ENCODE data around the gene MLLT1.

The MLLT1 gene

DNA sequence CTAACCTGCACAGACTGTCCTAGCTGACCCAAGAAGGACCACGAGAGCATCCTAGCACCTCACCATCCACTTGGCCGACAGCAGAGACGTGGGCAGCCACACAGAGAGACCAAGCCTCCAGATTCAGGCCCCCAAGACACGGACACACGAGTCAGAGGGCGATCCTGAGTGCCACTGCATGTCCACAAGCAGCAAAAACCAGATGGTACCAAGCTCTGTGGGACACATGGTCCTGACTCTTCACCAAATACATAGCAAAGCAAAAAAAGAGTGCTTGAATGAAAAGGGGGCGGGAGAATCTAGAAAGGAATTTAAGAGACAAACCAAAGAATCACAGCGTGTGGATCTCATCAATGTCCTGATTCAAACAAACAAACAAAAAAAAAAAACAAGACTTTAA is 45.2 kb downstream of the MLLT1 start:
- TF ChIP-seq SIN3A (IDR thresholded peaks at IDR 0.05; ENCODE audit: borderline replicate concordance, insufficient read depth, low read length) (no peak), TAF1 (IDR thresholded peaks at IDR 0.05; ENCODE audit: borderline replicate concordance, insufficient read depth, low read length) (no peak), FOXP2 (optimal IDR thresholded peaks at IDR 0.05; ENCODE audit: borderline replicate concordance, extremely low read depth, extremely low read length, insufficient read depth) (no peak), POLR2AphosphoS5 (IDR thresholded peaks at IDR 0.05; ENCODE audit: low read depth, low read length) (no peak)
- TF ChIP-seq, protein P1, sequence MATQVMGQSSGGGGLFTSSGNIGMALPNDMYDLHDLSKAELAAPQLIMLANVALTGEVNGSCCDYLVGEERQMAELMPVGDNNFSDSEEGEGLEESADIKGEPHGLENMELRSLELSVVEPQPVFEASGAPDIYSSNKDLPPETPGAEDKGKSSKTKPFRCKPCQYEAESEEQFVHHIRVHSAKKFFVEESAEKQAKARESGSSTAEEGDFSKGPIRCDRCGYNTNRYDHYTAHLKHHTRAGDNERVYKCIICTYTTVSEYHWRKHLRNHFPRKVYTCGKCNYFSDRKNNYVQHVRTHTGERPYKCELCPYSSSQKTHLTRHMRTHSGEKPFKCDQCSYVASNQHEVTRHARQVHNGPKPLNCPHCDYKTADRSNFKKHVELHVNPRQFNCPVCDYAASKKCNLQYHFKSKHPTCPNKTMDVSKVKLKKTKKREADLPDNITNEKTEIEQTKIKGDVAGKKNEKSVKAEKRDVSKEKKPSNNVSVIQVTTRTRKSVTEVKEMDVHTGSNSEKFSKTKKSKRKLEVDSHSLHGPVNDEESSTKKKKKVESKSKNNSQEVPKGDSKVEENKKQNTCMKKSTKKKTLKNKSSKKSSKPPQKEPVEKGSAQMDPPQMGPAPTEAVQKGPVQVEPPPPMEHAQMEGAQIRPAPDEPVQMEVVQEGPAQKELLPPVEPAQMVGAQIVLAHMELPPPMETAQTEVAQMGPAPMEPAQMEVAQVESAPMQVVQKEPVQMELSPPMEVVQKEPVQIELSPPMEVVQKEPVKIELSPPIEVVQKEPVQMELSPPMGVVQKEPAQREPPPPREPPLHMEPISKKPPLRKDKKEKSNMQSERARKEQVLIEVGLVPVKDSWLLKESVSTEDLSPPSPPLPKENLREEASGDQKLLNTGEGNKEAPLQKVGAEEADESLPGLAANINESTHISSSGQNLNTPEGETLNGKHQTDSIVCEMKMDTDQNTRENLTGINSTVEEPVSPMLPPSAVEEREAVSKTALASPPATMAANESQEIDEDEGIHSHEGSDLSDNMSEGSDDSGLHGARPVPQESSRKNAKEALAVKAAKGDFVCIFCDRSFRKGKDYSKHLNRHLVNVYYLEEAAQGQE (IDR thresholded peaks at IDR 0.05; ENCODE audit: insufficient read depth in 1 of 2, low read depth in 2 of 2, low read length in 2 of 2): no peak

DNA sequence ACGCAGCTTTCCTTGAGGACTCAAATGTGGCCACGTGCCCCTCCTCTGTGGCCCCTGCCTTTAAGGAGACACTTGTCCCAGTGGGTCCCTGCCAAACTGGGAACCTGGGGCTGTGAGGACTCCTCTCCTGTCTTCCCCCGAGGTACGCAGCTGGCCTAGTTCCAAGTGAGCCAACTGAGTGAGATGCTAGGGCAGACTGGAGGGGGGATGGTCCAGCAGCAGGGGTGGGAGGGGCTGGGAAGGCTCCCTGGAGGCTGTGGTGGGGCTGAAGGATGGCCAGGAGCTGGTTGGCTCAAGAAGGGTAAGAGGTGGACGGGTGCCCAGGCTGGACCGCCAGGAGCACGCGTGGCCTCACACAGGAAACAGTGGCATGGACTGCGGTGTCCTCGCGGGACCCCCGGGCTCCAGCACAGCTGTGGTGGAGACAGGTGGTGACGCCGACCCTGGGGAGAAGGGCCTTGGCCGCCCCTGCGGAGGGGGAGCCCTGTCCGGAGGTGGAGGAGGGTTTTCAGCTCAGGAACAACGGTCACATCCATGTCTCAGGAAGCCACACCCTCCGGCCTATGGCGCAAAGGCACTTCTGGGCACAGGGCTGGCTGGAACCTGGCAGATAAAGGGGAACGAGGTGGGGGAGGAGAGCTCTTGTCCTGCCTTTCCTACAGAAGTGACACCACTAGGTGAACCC is 45.8 kb downstream of the MLLT1 start:
- TF ChIP-seq POLR2AphosphoS5 (IDR thresholded peaks at IDR 0.05; ENCODE audit: low read depth, low read length) (no peak), TAF1 (IDR thresholded peaks at IDR 0.05; ENCODE audit: borderline replicate concordance, insufficient read depth, low read length) (no peak), SIN3A (IDR thresholded peaks at IDR 0.05; ENCODE audit: borderline replicate concordance, insufficient read depth, low read length) (no peak), FOXP2 (optimal IDR thresholded peaks at IDR 0.05; ENCODE audit: borderline replicate concordance, extremely low read depth, extremely low read length, insufficient read depth) (no peak)
- TF ChIP-seq, protein P1 (IDR thresholded peaks at IDR 0.05; ENCODE audit: insufficient read depth in 1 of 2, low read depth in 2 of 2, low read length in 2 of 2): no peak

DNA sequence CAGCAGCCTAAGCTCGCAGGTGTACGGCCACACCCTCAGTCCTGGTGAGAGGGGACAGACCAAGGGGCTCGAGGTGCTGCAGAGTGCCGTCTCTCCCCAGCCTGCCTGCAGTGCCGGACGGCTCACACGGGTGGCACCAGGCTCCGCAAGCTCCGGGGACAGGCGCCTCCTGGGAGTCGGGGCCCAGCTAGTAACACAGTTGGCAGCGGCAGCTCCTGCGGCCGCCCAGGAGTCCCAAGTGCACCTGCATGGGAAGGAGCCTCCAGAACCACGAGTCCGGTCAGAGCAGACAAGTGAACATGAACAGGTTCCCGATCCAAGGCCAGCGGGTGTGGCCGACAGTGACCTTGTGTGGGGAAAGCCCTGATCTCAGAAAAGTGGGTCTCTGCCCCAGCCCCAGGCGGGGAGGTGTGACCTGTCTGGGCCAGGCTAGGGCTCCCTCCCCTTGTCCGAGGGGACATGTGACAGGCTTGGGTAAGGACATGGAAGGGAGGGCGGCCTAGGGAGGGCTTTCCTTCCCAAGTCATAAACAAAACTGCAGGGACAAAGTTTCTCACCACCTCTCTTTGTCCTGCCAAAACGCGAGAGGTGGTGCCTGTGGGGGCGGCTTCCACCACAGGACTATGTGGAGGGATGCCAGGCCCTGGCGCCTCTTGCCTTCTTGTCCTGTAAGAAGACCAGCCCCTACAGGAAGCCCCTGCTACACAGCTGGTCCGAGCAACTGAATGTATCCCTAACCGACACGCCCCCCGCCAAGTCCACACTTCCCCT is 46.5 kb downstream of the MLLT1 start:
- TF ChIP-seq SIN3A (IDR thresholded peaks at IDR 0.05; ENCODE audit: borderline replicate concordance, insufficient read depth, low read length): no peak
- no peak for TF ChIP-seq FOXP2 (optimal IDR thresholded peaks at IDR 0.05; ENCODE audit: borderline replicate concordance, extremely low read depth, extremely low read length, insufficient read depth)
- TF ChIP-seq POLR2AphosphoS5 (IDR thresholded peaks at IDR 0.05; ENCODE audit: low read depth, low read length): no peak
- TF ChIP-seq, protein P1 (IDR thresholded peaks at IDR 0.05; ENCODE audit: insufficient read depth in 1 of 2, low read depth in 2 of 2, low read length in 2 of 2): no peak
- no peak for TF ChIP-seq TAF1 (IDR thresholded peaks at IDR 0.05; ENCODE audit: borderline replicate concordance, insufficient read depth, low read length)

DNA sequence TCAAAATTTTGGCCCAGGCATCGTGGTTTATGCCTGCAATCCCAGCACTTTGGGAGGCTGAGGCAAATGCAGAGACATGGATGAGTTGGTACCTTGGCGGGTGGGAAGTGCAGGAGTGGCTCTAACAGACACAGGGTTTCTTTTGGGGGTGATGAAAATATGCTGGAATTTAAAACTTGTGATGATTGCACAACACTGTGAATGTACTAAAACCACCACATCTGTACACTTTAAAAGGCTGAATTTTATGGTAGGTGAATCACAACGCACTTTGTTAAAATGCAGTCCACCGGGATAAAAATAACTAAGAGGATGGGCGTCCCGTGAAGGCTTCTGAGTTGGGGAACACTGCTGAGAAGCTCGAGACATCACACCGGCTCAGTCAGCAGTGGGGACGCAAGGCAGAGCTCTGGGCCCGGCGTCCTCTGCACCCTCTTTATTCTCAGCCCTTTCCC is 47.1 kb downstream of the MLLT1 start:
- no peak for TF ChIP-seq FOXP2 (optimal IDR thresholded peaks at IDR 0.05; ENCODE audit: borderline replicate concordance, extremely low read depth, extremely low read length, insufficient read depth)
- no peak for TF ChIP-seq TAF1 (IDR thresholded peaks at IDR 0.05; ENCODE audit: borderline replicate concordance, insufficient read depth, low read length)

DNA sequence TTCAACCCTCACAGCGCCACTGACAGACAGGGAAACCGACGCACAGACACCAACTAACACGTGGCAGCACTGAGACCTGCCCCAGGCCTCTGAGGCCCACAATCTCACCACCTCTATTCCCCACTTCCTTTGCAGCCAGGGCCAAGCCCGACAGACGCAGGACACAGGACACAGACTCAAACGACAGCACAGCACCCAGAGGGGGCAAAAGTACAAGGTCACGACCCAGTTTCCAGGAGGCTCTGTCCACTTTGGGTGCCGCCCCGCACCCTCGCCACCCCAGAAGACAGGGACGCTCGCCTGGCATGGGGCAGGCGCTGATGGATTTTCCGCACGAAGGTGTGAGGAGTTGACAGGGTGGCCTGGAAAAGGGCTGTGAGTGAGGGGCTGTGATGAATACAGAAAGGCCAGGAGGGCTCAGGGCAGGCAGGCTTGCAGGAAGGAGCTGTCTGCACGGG is 48.8 kb downstream of the MLLT1 start:
- TF ChIP-seq, protein P1 (IDR thresholded peaks at IDR 0.05; ENCODE audit: insufficient read depth in 1 of 2, low read depth in 2 of 2, low read length in 2 of 2): no peak
- TF ChIP-seq FOXP2 (optimal IDR thresholded peaks at IDR 0.05; ENCODE audit: borderline replicate concordance, extremely low read depth, extremely low read length, insufficient read depth) (no peak), TAF1 (IDR thresholded peaks at IDR 0.05; ENCODE audit: borderline replicate concordance, insufficient read depth, low read length) (no peak), SIN3A (IDR thresholded peaks at IDR 0.05; ENCODE audit: borderline replicate concordance, insufficient read depth, low read length) (no peak), POLR2AphosphoS5 (IDR thresholded peaks at IDR 0.05; ENCODE audit: low read depth, low read length) (no peak)
